K562 (cell line): ENCODE measurements around the gene RNF187. TPM values are rescaled to one million over a fixed set of nuclear protein-coding genes. Genes with fewer than 3 reads are reported as not detected.

Experiments used
- AFF1 ChIP-seq, 2 experiments: fragments of 450-650 bp; IDR thresholded peaks; 2 replicates each; pipeline ENCODE4 v1.6.1; 2018; ENCODE audit warnings: mild to moderate bottlenecking in 2 of 2, low read depth in 1 of 2; ENCODE audit not compliant: partially characterized antibody in 2 of 2
- AFF4 ChIP-seq: sonication (generic); formaldehyde crosslinking; IDR thresholded peaks from 2 replicates; pipeline ENCODE4 v1.8.0; 2023; ENCODE audit warnings: mild to moderate bottlenecking, missing genetic modification reagents
- ASH1L ChIP-seq: fragments of 450-650 bp; IDR thresholded peaks from 2 replicates; pipeline ENCODE4 v1.6.1; 2018; ENCODE audit warnings: borderline replicate concordance, mild to moderate bottlenecking, low read depth; ENCODE audit not compliant: partially characterized antibody
- ATF1 ChIP-seq, 2 experiments: fragments of 450-650 bp in 1 of 2; IDR thresholded peaks; 2 replicates each; pipeline ENCODE4 v1.6.1; 2016; ENCODE audit warnings: missing compliant biosample characterization in 1 of 2, missing genetic modification characterization in 1 of 2
- BHLHE40 ChIP-seq: IDR thresholded peaks from 2 replicates; pipeline ENCODE4 v1.6.1; 2011; ENCODE audit warnings: low read length, improper control_type of control experiment
- JUN ChIP-seq, 2 experiments: sonication (generic) in 1 of 2; formaldehyde crosslinking in 1 of 2; IDR thresholded peaks; 2 replicates each; pipeline versions ENCODE4 v1.6.1 to v1.8.0; 2012 to 2022; ENCODE audit warnings: borderline replicate concordance in 2 of 2, mild to moderate bottlenecking in 2 of 2, improper control_type of control experiment in 1 of 2, low read depth in 1 of 2, low read length in 1 of 2, missing genetic modification reagents in 1 of 2
- PHB ChIP-seq: fragments of 250-450 bp; sonication (Bioruptor Pico); IDR thresholded peaks from 2 replicates; pipeline ENCODE4 v1.5.0; 2021
- RUNX1 ChIP-seq: sonication (generic); IDR thresholded peaks from 2 replicates; pipeline ENCODE4 v1.6.1; 2016; ENCODE audit warnings: antibody characterized with exemption, low read depth
- SMARCE1 ChIP-seq: fragments of 450-650 bp; IDR thresholded peaks from 2 replicates; pipeline ENCODE4 v1.7.1; 2016; ENCODE audit warnings: mild to moderate bottlenecking
- TAF1 ChIP-seq: IDR thresholded peaks from 2 replicates; pipeline ENCODE4 v1.6.1; 2011; ENCODE audit warnings: mild to moderate bottlenecking, low read length, moderate library complexity; ENCODE audit not compliant: insufficient read depth, control insufficient read depth, severe bottlenecking; ENCODE audit errors: extremely low read depth
- ZKSCAN3 ChIP-seq: fragments of 250-450 bp; sonication (Bioruptor Pico); IDR thresholded peaks from 2 replicates; pipeline ENCODE4 v1.4.0; 2020
- ZNF239 ChIP-seq: fragments of 250-450 bp; sonication (Bioruptor Pico); IDR thresholded peaks from 2 replicates; pipeline ENCODE4 v1.4.0; 2020; ENCODE audit warnings: mild to moderate bottlenecking
- ZNF395 ChIP-seq: fragments of 200-800 bp; sonication (Bioruptor generic); IDR thresholded peaks from 2 replicates; pipeline ENCODE4 v1.6.1; 2017; ENCODE audit warnings: missing genetic modification characterization, missing compliant biosample characterization
- ZNF436 ChIP-seq: fragments of 250-450, 450-650 bp; sonication (Bioruptor Pico); formaldehyde crosslinking; IDR thresholded peaks from 2 replicates; pipeline ENCODE4 v1.7.0; 2020; ENCODE audit warnings: mild to moderate bottlenecking
- ZNF449 ChIP-seq: fragments of 250-450 bp; sonication (Bioruptor Pico); IDR thresholded peaks from 2 replicates; pipeline ENCODE4 v1.8.0; 2022; ENCODE audit warnings: moderate library complexity, mild to moderate bottlenecking, inconsistent platforms
- polyA plus RNA-seq, 8 experiments: library from polyadenylated mRNA; depleted of rRNA in 4 of 8; stranded (reverse) in 5 of 8; unstranded in 3 of 8; fragments of >200 nt; fragmentation: Nextera tagmentation in 2 of 8; fragmentation: Illumina TruSeq in 1 of 8; extraction: Ambion mirVana in 2 of 8; extraction: Trizol in 1 of 8; gene quantifications; 2 replicates each; pipeline versions ENCODE4 v1.2.1 to v1.2.3, GENCODE V29; 2011 to 2014; ENCODE audit warnings: inconsistent platforms in 1 of 8, missing spikeins in 1 of 8
- total RNA-seq, 7 experiments: library from RNA; depleted of rRNA in 6 of 7; stranded (reverse); fragments of >200 nt in 6 of 7; fragmentation: Illumina TruSeq in 2 of 7; extraction: Trizol in 2 of 7; gene quantifications; 2 replicates each; pipeline versions ENCODE4 v1.2.1 to v1.2.3, GENCODE V29; 2011 to 2021; ENCODE audit warnings: low replicate concordance in 1 of 7

The RNF187 gene
- total and polyA plus RNA-seq, 9 of the 15 experiments (the other 6 are each of a cell fraction or from before 2014, with no cell fraction given), result 2.3 to 119 (median 41.9) TPM

- no peak for TF ChIP-seq AFF4 (CRISPR knock-in tag)
- TF ChIP-seq ZKSCAN3 (CRISPR knock-in tag), result no peak
- TF ChIP-seq ZNF436 (CRISPR knock-in tag), result no peak
- TF ChIP-seq RUNX1, result no peak
- peak; percentile 98 for TF ChIP-seq SMARCE1
- TF ChIP-seq ASH1L, result no peak
- TF ChIP-seq ZNF449 (CRISPR knock-in tag), result no peak
- peak; percentile 97 for TF ChIP-seq JUN (IDR thresholded peaks at IDR 0.05; ENCODE audit: borderline replicate concordance, low read depth, low read length)
- peak; percentile 32; the same call in 1 of the 2 replicates for TF ChIP-seq JUN (CRISPR knock-in tag; IDR thresholded peaks at IDR 0.05; ENCODE audit: borderline replicate concordance)
- TF ChIP-seq PHB, result 0 out of 2 replicates have a peak, but pooled peaks have one; percentile 60
- TF ChIP-seq TAF1, result no peak
- TF ChIP-seq ZNF239 (CRISPR knock-in tag), result no peak
- no peak for TF ChIP-seq ATF1 (CRISPR knock-in tag; IDR thresholded peaks at IDR 0.05)
- no peak for TF ChIP-seq ATF1 (tag; IDR thresholded peaks at IDR 0.05)
- peak; percentile 55 for TF ChIP-seq BHLHE40
- TF ChIP-seq AFF1 (IDR thresholded peaks at IDR 0.05; ENCODE audit: low read depth in 1 of 2, partially characterized antibody in 2 of 2), result peak in 1 of 2 experiments; percentile 72
- TF ChIP-seq ZNF395 (CRISPR knock-in tag), result peak; percentile 57; the same call in 1 of the 2 replicates
Observed at GRCh38 chr1:228452194-228453021, 34.8 kb upstream of the RNF187 start (continued).
